GM12878 (cell line): ENCODE measurements around the gene ADPRM. TPM values are rescaled to one million over a fixed set of nuclear protein-coding genes. Genes with fewer than 3 reads are reported as not detected.

Experiments
- ATAC-seq: fragments of 200-7000 bp; cut with Tn5 transposase; 3 replicates; pipeline ENCODE4 v1.9.1; 2020; ENCODE audit warnings: mild to moderate bottlenecking, moderate library complexity
- BruUV-seq: library from RNA; stranded (reverse); fragments of 400-500 nt; replicated peaks from 2 replicates; lab custom pipeline; 2021; lab: Mats Ljungman, UMichigan
- CTCF ChIA-PET: fragments of 300-600 bp; sonication (Branson Sonifier 250); formaldehyde crosslinking; extraction: SDS; loops from one replicate; lab custom pipeline; 2021; ENCODE audit warnings: inconsistent platforms; lab: Yijun Ruan, JAX
- POLR2A ChIA-PET: fragments of 350-600 bp; formaldehyde crosslinking; extraction: SDS; loops from one replicate; lab custom pipeline; 2021; ENCODE audit warnings: inconsistent platforms; lab: Charles Lee
- RAD21 ChIA-PET: fragments of 300-600 bp; sonication (Branson Sonifier 250); formaldehyde crosslinking; loops from one replicate; lab custom pipeline; 2023; ENCODE audit warnings: antibody characterized with exemption; ENCODE audit not compliant: unreplicated experiment; lab: Charles Lee
- SMC1A ChIA-PET: fragments of 300-600 bp; sonication (Branson Sonifier 250); formaldehyde crosslinking; loops from one replicate; lab custom pipeline; 2023; ENCODE audit not compliant: unreplicated experiment, uncharacterized antibody; lab: Charles Lee
- DNase-seq: peaks from one replicate; pipeline ENCODE4 v3.0.0-alpha.2; 2011; ENCODE audit warnings: low read depth, low spot score
- FAIRE-seq: peaks from 3 replicates; lab custom pipeline; 2011; peaks lifted over from hg19 to GRCh38; lab: Jason Lieb, UNC
- H2AFZ ChIP-seq: 2 replicates; pipeline ENCODE4 v1.6.0; 2011; ENCODE audit warnings: low read depth, low read length, control low read depth; ENCODE audit not compliant: control insufficient read depth
- H3K27ac ChIP-seq: 2 replicates; pipeline ENCODE4 v1.5.1; 2011; ENCODE audit warnings: control low read depth; ENCODE audit not compliant: control insufficient read depth, insufficient read depth
- H3K27me3 ChIP-seq, 2 experiments: replicated peaks in 1 of 2; 2 replicates each; pipeline versions ENCODE4 v1.6.0 to v1.6.1; 2011; ENCODE audit warnings: low read length in 1 of 2; ENCODE audit not compliant: control insufficient read depth in 2 of 2, insufficient read depth in 2 of 2
- H3K36me3 ChIP-seq, 2 experiments: 2 replicates each; pipeline ENCODE4 v1.5.1; 2011; ENCODE audit warnings: low read length in 1 of 2; ENCODE audit not compliant: control insufficient read depth in 2 of 2, insufficient read depth in 2 of 2
- H3K4me1 ChIP-seq: 2 replicates; pipeline ENCODE4 v1.6.1; 2011; ENCODE audit warnings: mild to moderate bottlenecking, low read length, moderate library complexity, mixed read lengths; ENCODE audit not compliant: control insufficient read depth, insufficient read depth
- H3K4me2 ChIP-seq: 2 replicates; pipeline ENCODE4 v1.6.0; 2011; ENCODE audit warnings: control low read depth; ENCODE audit not compliant: control insufficient read depth, insufficient read depth
- H3K4me3 ChIP-seq: fragments of 200-600 bp; sonication (generic); 2 replicates; pipeline ENCODE4 v1.5.1; 2016
- H3K79me2 ChIP-seq: 2 replicates; pipeline ENCODE4 v1.6.0; 2011; ENCODE audit warnings: low read length; ENCODE audit not compliant: control insufficient read depth, insufficient read depth
- H3K9ac ChIP-seq: 2 replicates; pipeline ENCODE4 v1.8.0; 2011; ENCODE audit warnings: low read length, control low read depth, mixed read lengths; ENCODE audit not compliant: control insufficient read depth, insufficient read depth
- H3K9me3 ChIP-seq: replicated peaks from 3 replicates; pipeline ENCODE4 v1.5.1; 2011; ENCODE audit warnings: mild to moderate bottlenecking, low read length; ENCODE audit not compliant: control insufficient read depth, insufficient read depth
- H4K20me1 ChIP-seq: 2 replicates; pipeline ENCODE4 v1.6.0; 2011; ENCODE audit not compliant: control insufficient read depth, insufficient read depth
- EED ChIP-seq: sonication (generic); IDR thresholded peaks from 2 replicates; pipeline ENCODE4 v1.6.1; 2016; ENCODE audit warnings: antibody characterized with exemption, low read depth
- ELK1 ChIP-seq: IDR thresholded peaks from 2 replicates; pipeline ENCODE4 v1.6.1; 2012; ENCODE audit warnings: low read depth, low read length, improper control_type of control experiment
- GABPA ChIP-seq: IDR thresholded peaks from 2 replicates; pipeline ENCODE4 v1.6.1; 2014; ENCODE audit warnings: antibody characterized with exemption, low read depth, mild to moderate bottlenecking, inconsistent platforms
- IKZF1 ChIP-seq: fragments of 450-650 bp; conservative IDR thresholded peaks from 2 replicates; pipeline ENCODE4 v1.6.1; 2017; ENCODE audit warnings: antibody characterized with exemption, mild to moderate bottlenecking
- IRF3 ChIP-seq: fragments of 450-650 bp; IDR thresholded peaks from 2 replicates; pipeline ENCODE4 v1.6.1; 2014; ENCODE audit warnings: mild to moderate bottlenecking
- KLF5 ChIP-seq: fragments of 450-650 bp; IDR thresholded peaks from 2 replicates; pipeline ENCODE4 v1.6.1; 2014; ENCODE audit warnings: mild to moderate bottlenecking; ENCODE audit not compliant: partially characterized antibody
- MEF2B ChIP-seq: fragments of 450-650 bp; IDR thresholded peaks from 2 replicates; pipeline ENCODE4 v1.6.1; 2018; ENCODE audit warnings: mild to moderate bottlenecking, moderate library complexity; ENCODE audit not compliant: partially characterized antibody, poor library complexity, severe bottlenecking
- PML ChIP-seq: IDR thresholded peaks from 2 replicates; pipeline ENCODE4 v1.6.1; 2012; ENCODE audit warnings: low read length, inconsistent platforms
- RB1 ChIP-seq: fragments of 450-650 bp; formaldehyde crosslinking; IDR thresholded peaks from 2 replicates; pipeline ENCODE4 v1.6.1; 2017; ENCODE audit warnings: mild to moderate bottlenecking, borderline replicate concordance
- SMARCA5 ChIP-seq: fragments of 450-650 bp; IDR thresholded peaks from 2 replicates; pipeline ENCODE4 v1.6.1; 2017; ENCODE audit warnings: mild to moderate bottlenecking
- SREBF1 ChIP-seq: IDR thresholded peaks from 2 replicates; pipeline ENCODE4 v1.6.1; 2012; ENCODE audit warnings: mild to moderate bottlenecking, low read length
- TAF1 ChIP-seq: IDR thresholded peaks from 2 replicates; pipeline ENCODE4 v1.6.1; 2011; ENCODE audit warnings: mild to moderate bottlenecking, low read depth, low read length, borderline replicate concordance
- ZBTB40 ChIP-seq: fragments of 450-650 bp; IDR thresholded peaks from 2 replicates; pipeline ENCODE4 v1.6.1; 2016; ENCODE audit warnings: mild to moderate bottlenecking, moderate library complexity, borderline replicate concordance
- ZNF24 ChIP-seq: fragments of 450-650 bp; IDR thresholded peaks from 2 replicates; pipeline ENCODE4 v1.6.1; 2017; ENCODE audit warnings: antibody characterized with exemption, mild to moderate bottlenecking
- WGBS: methylation state at CpG from one replicate; pipeline ENCODE4 v1.1.6; 2016; ENCODE audit warnings: low lambda C conversion rate; ENCODE audit not compliant: insufficient replicate concordance, insufficient coverage; ENCODE audit errors: missing lambda C conversion rate; 5-methylcytosine and 5-hydroxymethylcytosine counted together
- in situ Hi-C: fragments of 300-500 bp; cut with MboI; formaldehyde crosslinking; loops from 9 replicates; pipeline ENCODE4 v1.14.3; 2018; ENCODE audit warnings: mixed read lengths
- intact Hi-C: fragments of 100-400 bp; cut with micrococcal nuclease; formaldehyde crosslinking; loops from one replicate; pipeline ENCODE4 v1.14.2; 2022; ENCODE audit not compliant: unreplicated experiment
- polyA plus RNA-seq, 11 experiments: library from polyadenylated mRNA; depleted of rRNA in 4 of 11; unstranded in 6 of 11; stranded (reverse) in 5 of 11; fragments of >200 nt; fragmentation: Nextera tagmentation in 4 of 11; fragmentation: Illumina TruSeq in 1 of 11; extraction: Ambion mirVana in 4 of 11; extraction: Trizol in 1 of 11; gene quantifications; 1 replicate in 1 of 11; 2 replicates in 10 of 11; pipeline versions ENCODE4 v1.2.1 to v1.2.3, GENCODE V29; 2011 to 2016; ENCODE audit warnings: inconsistent platforms in 2 of 11, missing spikeins in 2 of 11, low read depth in 1 of 11
- total RNA-seq, 4 experiments: library from RNA; depleted of rRNA in 3 of 4; stranded (reverse); fragments of >200 nt in 3 of 4; fragmentation: Illumina TruSeq in 1 of 4; extraction: Trizol in 1 of 4; gene quantifications; 2 replicates each; pipeline versions ENCODE4 v1.2.1 to v1.2.3, GENCODE V29; 2013 to 2021

The ADPRM gene
- total and polyA plus RNA-seq, 10 of the 15 experiments (the other 5 are each of a cell fraction or from before 2014, with no cell fraction given), result 7.1 to 18.4 (median 8.8) TPM

DNA sequence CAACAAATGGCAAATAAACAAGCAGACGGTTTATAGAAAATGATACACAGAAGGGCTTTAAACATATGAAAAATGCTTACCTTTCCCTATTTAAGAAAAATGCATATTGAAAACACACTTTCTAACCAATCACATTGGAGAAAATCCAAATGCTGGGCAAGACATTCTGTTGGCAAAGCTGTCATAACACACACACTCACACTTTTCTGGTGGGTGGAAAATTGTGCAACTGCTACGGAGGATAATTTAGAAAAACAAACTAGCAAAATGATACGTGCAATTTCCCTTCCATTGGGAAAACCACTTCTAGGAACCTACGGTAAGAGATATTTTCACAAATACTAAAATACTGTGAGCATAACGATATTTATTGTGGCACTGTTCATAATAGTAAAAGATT lies 30.5 kb upstream of the ADPRM start:
- Histone ChIP-seq H3K9me3 (no peaks in the 10 kb centered on the region), H3K4me3 (no peak overlapping the region), H3K4me2 (no peak overlapping the region), H3K27ac (no peak overlapping the region), H3K36me3 (no peaks in the 10 kb centered on the region), H3K27me3 (no peaks in the 10 kb centered on the region), H3K9ac (no peak overlapping the region), H3K79me2 (no peaks in the 10 kb centered on the region), H4K20me1 (no peaks in the 10 kb centered on the region), H3K4me1 (no peaks in the 10 kb centered on the region), H2AFZ (no peak overlapping the region)
- SMC1A ChIA-PET, result no interaction called here
- POLR2A ChIA-PET, result no interaction called here
- RAD21 ChIA-PET, result no interaction called here
- no peak for ATAC-seq
- no peak for DNase-seq
- CTCF ChIA-PET, result no interaction called here
- 98% methylated on average over 5 of the region's 5 CpGs for WGBS
- TF ChIP-seq SMARCA5 (no peak), GABPA (no peak), PML (no peak), SREBF1 (no peak), IRF3 (no peak)
- in situ Hi-C loops (no loop called here), intact Hi-C loops (no loop called here)
- BruUV-seq, result no TSS peak
- no peak for FAIRE-seq

- ATAC-seq (no peak), FAIRE-seq (no peak), DNase-seq (no peak)
- ChIA-PET POLR2A (no interaction called here), RAD21 (no interaction called here), SMC1A (no interaction called here), CTCF (no interaction called here)
- BruUV-seq, result no TSS peak
- H3K4me1 ChIP-seq, result no peaks in the 10 kb centered on the region
- no peak overlapping the region for H2AFZ ChIP-seq
- intact Hi-C loops (no loop called here), in situ Hi-C loops (no loop called here)
- H3K9me3 ChIP-seq, result no peaks in the 10 kb centered on the region
- no peak overlapping the region for H3K4me2 ChIP-seq
- 100% methylated on average over 1 of the region's 1 CpG for WGBS
- H3K9ac ChIP-seq, result no peak overlapping the region
- H3K4me3 ChIP-seq, result no peak overlapping the region
- no peak overlapping the region for H3K27ac ChIP-seq
- no peaks in the 10 kb centered on the region for H3K79me2 ChIP-seq
- H3K36me3 ChIP-seq, result no peaks in the 10 kb centered on the region; a peak in 1 of 4 replicates
- no peaks in the 10 kb centered on the region for H4K20me1 ChIP-seq
- no peaks in the 10 kb centered on the region for H3K27me3 ChIP-seq
- TF ChIP-seq TAF1 (no peak), EED (no peak), IKZF1 (no peak), RB1 (no peak), MEF2B (no peak), ZBTB40 (no peak), ZNF24 (no peak), ELK1 (no peak), KLF5 (no peak), PML (no peak)
Measured at GRCh38 chr17:10668775-10669174, 28.6 kb upstream of the ADPRM start.
